HTR-8/SVneo (cell line): ENCODE measurements around the gene NCOA6.
"Not testable (repeated sequence)": the region's sequence is repeated elsewhere in the genome, so short reads cannot be mapped to it uniquely, and the experiment has no call there.

Experiments
- DNase-seq: peaks from one replicate; pipeline ENCODE4 v3.0.0; 2011; ENCODE audit warnings: low spot score, mixed read lengths; ENCODE audit not compliant: insufficient read length
- FAIRE-seq: peaks from 2 replicates; lab custom pipeline; 2011; peaks lifted over from hg19 to GRCh38; lab: Jason Lieb, UNC

NCOA6 gene

GRCh38 chr20:34831936-34832335 is 6.5 kb upstream of the NCOA6 start:
- FAIRE-seq (no peak), DNase-seq (no peak)

- DNase-seq (no peak), FAIRE-seq (no peak)
Observed at GRCh38 chr20:34829191-34829590, 3.7 kb upstream of the NCOA6 start.

GRCh38 chr20:34824806-34825529 is 483 bp downstream of the NCOA6 start:
- FAIRE-seq (no peak), DNase-seq (peak; percentile 71)

GRCh38 chr20:34824452-34824805 is 1.0 kb downstream of the NCOA6 start:
- DNase-seq = peak; percentile 84
- no peak for FAIRE-seq

DNA sequence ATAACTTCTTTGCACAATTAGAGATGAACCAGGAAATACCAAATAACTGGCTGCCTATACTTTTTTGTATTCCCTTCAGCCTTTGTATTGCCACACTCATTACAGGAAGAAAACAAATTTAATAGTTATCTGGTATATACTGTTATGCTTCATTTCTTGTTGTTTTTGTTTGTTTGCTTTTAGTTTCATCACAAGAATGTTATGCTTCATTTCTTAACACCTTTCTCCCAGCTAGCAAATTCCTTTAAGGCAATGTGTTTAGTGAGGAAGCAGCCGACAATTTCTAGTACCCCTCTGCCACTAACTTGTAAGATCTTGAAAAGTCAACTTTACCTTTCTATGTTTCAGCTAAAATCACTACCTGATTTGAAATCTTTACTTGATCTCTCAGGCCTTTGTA is 1.4 kb downstream of the NCOA6 start:
- no peak for DNase-seq
- no peak for FAIRE-seq

DNA sequence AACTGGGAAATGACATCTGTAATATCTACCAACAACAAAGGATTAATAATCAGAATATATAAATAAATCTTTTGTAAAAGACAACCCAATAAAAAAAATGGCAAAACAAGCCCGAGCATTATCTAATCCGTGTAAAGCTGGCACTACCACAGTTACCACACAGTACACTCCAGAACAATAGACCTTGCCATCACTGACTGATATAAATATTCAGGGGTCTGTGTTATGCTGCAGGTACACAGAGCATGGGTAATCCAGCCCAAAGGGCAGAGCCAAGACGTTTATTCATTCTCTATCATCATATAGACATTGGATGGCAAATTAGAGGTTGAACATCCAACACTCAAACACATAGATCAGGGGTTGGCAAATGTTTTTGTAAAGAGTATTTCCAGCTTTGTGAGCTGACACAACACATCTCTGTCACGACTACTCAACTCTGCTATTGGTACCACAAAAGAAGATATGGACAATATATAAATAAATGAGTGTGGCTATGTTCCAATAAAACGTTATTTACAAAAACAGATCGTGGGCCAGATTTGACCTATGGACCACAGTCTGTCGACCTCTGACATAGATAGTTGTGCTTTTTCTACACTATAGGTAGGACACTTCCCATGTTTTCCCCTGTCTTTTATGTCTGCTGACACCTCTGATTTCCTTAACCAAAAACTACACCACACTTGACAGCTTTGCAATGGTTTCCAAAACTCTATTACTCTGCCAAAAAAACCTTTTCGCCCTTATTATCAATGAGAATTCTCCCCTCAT is 4.5 kb downstream of the NCOA6 start:
- DNase-seq (no peak), FAIRE-seq (no peak)

DNA sequence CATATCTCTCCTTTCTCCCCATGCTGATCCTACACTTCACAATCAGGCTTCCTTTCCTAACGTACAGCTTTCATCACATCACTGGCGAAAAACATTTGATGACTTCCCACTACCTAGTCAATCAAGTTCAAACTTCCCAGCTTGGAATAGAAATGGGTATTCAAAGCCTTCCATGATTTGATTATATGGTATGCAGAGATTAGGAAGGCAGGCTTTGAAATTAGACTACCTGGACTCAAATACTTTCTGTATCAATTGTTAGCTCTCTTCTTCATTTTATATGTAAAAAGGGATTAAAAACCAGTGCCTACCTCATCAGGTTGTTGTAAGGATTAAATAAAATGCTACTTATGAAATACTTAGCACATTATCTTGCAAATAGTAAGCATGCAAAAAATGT is 7.7 kb downstream of the NCOA6 start:
- FAIRE-seq (no peak), DNase-seq (no peak)

DNA sequence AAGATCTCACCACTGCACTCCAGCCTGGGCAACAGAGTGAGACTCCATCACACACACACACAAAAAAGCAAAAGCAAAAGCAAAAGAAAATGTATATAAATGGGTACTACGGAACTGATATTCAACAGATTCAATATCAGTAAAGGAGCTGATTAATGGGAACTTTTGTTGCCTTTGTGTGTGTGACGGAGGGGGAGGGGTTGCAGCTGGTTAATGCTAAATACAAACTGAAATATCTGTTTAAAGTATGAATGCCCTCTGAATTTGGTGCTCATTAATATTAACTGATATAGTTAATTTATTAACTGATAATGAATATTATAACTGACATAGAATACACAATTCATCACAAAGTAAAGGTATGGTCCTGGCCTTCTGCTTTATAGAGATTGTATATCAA is 8.4 kb downstream of the NCOA6 start:
- no peak for DNase-seq
- FAIRE-seq = no peak

GRCh38 chr20:34815636-34816035 is 9.8 kb downstream of the NCOA6 start:
- FAIRE-seq (no peak), DNase-seq (no peak)

- FAIRE-seq (no peak), DNase-seq (no peak)
Observed at GRCh38 chr20:34808583-34808982, 16.9 kb downstream of the NCOA6 start.

GRCh38 chr20:34807944-34808465 is 17.4 kb downstream of the NCOA6 start:
- not testable (repeated sequence) for FAIRE-seq, DNase-seq

GRCh38 chr20:34806255-34806654 is 19.2 kb downstream of the NCOA6 start:
- FAIRE-seq (no peak), DNase-seq (no peak)

GRCh38 chr20:34798871-34799270 is 26.6 kb downstream of the NCOA6 start:
- FAIRE-seq = no peak
- DNase-seq = no peak

DNA sequence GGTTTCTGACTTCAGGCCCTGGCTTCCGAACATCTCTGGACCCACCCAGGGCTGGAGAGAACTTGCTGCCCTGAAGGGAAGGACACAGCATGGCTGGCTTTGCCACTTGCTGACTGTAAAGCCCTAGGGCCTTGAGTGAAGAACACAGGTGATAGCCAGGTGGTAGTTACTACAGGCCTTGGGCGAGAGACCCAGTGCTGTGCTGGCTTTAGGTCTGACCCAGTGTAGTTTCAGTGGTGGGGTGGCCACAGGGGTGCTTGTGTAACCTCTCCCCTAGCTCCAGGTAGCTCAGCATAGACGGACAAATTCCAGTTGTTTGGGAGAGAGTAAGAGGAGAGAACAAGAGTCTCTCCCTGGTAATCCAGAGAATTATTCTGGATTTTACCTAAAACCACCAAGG is 27.1 kb downstream of the NCOA6 start:
- DNase-seq (no peak), FAIRE-seq (peak; percentile 71)

DNA sequence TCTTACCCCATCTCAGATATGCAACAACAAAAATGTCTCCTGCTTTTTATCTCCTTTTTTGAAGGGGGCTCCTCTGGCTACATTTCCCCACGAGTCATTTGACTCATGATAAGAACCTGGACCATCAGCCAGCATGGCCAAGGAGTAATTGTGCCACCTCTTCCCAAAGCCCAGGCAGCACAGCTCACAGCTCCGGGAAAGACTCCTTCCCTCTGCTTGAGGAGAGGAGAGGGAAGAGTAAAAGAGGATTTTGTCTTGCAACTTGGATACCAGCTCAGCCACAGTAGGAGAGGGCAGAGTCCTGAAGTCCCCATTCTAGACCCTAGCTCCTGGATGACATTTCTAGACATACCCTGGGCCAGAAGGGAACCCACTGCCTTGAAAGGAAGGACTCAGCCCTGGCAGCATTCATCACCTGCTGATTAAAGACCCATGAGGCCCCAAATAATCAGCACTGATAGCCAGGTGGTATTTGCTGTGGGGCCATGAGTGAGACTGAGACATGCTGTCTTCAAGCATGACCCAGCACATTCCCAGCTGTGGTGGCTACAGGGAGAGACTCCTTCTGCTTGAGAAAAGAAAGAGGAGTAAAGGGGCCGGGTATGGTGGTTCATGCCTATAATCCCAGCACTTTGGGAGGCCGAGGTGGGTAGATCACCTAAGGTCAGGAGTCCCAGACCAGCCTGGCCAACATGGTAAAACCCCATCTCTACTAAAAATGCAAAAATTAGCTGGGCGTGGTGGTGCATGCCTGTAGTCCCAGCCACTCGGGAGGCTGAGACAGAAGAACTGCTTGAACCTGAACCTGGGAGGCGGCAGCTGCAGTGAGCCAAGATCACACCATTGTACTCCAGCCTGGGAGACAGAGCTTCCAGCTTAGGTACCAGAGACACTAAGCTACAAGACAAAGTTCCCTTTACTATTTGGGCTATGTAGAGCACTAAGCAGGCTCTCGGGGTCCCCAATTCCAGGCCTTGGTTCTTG is 28.1 kb downstream of the NCOA6 start:
- FAIRE-seq = no peak

DNA sequence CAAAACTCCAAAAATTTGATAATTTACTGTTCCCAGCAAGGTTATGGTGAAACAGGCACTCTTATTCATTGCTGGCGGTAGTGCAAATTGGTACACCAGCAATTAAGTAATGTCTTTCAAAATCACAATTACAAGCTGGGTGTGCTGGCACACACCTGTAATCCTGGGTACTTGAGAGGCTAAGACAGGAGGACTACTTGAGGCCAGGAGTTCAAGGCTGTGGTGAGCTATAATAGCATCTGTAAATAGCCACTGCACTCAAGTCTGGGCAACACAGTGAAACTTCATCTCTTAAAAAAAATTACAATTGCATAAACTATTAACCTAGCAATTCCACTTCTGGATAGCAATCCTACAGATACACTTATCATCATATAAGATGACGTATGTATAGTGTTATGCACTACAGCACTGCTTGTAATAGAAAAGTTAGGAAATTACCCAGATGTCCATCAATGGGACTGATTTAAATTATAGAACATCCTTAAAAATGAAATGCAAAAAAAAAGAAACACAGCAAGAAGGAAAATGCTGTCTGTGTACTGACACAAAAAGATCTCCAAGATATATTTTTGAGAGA is 31.4 kb downstream of the NCOA6 start:
- DNase-seq (no peak), FAIRE-seq (no peak)

More for the DNA sequence above, 28.1 kb downstream of the NCOA6 start:
- no peak for DNase-seq

GRCh38 chr20:34792687-34793363 is 32.6 kb downstream of the NCOA6 start:
- DNase-seq (no peak), FAIRE-seq (no peak)

DNA sequence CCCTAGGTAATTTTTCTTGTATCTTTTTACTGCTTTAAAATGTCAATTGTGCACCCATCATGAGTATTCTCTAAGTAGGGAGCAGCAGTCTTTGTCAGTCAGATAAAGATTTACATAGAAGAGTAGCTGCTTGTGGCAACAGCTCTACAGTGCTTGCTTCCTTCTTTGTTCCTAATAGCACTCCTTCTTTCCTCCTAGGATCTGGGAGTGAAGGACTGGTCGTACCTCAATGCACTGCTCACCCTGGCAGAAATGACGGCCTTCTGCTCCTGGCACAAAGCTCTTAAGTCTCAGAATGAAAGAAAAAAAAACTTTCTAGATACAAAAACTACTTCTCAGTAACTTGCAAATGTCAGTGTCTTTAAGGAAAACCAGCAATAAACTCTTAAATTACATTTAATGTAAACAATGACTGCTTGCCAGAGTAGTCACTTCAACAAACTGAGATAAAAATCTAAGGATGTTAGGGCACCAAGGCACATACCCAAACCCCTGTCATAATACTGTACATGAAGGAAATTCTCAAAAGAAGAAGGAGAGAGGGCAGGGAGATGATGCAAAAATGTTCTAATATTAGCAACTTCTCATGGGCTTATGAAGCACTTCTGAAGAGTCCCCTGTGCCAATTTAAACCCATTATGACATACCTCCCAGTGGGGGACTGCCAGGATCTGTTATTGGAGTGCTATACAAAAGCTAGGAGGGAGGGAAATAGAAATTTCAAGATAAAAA is 34.0 kb downstream of the NCOA6 start:
- FAIRE-seq (no peak), DNase-seq (no peak)

- DNase-seq (no peak), FAIRE-seq (no peak)
Observed at GRCh38 chr20:34781220-34781619, 44.2 kb downstream of the NCOA6 start.
